NCI-H524 treated with DMSO at 0.1 percent for 48 hours (cell line): ENCODE measurements around the gene CLIP2.
"Not testable (repeated sequence)": the region's sequence is repeated elsewhere in the genome, so short reads cannot be mapped to it uniquely, and the experiment has no call there.

Experiments
- DNase-seq: peaks from one replicate; lab custom pipeline; 2025; lab: John Stamatoyannopoulos, UW

The CLIP2 gene

DNA sequence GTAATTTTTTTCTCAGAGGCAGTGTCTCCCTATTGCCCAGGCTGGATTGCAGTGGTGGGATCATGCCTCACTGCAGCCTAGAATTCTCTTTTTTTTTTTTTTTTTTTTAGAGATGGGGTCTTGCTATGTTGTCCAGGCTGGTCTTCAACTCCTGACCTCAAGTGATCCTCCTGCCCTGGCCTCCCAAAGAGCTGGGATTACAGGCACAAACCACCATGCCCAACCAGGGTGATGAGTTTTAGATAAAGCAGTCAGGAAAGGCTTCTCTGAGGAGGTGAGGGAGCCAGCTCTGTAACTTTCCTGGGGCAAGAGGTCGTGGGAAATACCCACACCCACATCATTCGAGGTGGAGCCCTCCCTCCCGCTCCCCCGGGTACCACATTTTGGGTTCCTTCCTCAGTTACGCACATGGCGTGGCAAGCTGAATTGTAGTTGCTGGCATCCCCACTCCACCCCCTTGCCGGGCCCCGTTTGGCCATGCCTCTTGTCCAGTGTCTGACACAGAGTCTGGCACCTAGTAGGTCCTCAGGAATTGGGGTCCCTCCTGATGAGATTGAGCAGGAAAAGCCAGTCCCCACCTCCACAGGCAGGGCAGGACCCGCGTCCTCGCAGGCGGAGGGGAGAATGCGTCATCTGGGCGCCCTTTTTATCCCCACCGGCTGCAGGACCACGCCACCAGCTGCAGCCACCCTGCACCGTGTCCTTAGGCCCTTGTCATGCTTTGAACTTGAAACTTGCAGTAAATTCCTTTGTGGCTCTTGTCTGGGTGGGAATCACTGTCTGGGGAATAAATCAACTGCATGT, 43.4 kb downstream of the CLIP2 start:
- no peak for DNase-seq

DNA sequence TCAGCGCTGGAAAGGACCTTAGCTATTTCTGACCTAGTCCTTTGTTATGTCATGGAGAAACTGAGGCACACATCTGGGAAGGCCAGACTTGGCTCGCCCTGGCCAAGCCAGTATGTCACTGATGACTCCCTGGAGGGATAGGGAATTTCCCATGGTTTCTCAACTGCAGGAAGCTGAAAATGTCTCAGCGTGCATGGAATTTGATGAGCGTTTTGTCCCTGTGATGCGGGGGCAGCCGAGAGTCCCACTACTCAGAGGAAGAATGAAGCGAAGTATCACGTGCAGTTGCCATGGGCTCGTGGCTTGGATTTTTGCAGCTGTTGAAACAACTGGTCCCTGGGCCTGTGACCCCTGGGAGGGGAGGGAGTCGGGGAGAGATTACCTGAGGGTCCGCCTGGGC, 44.8 kb downstream of the CLIP2 start:
- DNase-seq = no peak

DNA sequence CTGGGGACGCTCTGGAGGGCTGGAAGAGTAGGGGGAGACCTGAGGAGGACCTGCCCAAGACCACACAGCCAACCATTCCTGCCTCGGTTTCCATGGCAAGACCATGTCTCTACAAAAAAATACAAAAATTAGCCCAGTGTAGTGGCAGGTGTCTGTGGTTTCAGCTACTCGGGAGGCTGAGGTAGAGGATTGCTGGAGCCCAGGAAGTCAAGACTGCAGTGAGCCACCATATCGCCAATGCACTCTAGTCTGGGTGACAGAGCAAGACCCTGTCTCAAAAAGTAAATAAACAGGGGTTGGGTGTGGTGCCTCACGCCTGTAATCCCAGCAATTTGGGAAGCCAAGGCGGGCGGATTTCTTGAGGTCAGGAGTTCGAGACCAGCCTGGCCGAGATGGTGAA, 48.7 kb downstream of the CLIP2 start:
- DNase-seq = no peak

DNA sequence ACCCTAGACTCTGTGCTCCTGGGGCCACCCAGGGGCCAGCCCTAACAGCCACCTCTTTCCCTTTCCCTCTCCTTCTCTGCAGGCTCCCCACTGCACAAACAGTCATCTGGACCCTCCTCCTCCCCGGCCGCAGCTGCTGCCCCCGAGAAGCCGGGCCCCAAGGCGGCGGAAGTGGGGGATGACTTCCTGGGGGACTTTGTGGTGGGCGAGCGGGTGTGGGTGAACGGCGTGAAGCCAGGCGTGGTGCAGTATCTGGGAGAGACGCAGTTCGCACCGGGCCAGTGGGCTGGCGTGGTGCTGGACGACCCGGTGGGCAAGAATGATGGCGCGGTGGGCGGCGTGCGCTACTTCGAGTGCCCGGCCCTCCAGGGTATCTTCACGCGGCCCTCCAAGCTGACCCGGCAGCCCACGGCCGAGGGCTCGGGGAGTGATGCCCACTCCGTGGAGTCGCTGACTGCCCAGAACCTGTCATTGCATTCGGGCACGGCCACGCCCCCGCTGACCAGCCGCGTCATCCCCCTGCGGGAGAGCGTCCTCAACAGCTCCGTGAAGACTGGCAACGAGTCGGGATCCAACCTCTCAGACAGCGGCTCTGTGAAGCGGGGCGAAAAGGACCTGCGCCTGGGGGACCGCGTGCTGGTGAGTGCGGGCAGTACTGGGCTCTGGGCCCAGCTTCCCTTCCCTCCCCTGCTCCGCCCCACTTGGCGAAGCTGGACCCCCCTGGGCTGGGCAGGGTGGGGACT, 49.3 kb downstream of the CLIP2 start:
- no peak for DNase-seq

DNA sequence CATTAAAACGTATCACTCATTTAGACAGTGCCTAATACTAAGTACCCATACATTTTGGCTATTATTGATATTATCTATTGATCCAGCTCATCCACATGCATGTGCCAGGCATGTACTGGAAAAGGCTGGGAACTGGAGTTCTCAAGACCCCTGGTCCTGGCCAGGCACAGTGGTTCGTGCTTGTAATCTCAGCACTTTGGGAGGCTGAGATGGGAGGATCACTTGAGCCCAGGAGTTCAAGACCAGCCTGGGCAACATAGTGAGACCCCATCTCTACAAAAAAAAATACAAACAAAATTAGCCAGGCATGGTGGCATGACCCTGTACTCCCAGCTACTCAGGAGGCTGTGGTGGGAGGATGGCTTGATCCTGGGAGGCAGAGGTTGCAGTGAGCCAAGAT, 50.4 kb downstream of the CLIP2 start:
- not testable (repeated sequence) for DNase-seq

DNA sequence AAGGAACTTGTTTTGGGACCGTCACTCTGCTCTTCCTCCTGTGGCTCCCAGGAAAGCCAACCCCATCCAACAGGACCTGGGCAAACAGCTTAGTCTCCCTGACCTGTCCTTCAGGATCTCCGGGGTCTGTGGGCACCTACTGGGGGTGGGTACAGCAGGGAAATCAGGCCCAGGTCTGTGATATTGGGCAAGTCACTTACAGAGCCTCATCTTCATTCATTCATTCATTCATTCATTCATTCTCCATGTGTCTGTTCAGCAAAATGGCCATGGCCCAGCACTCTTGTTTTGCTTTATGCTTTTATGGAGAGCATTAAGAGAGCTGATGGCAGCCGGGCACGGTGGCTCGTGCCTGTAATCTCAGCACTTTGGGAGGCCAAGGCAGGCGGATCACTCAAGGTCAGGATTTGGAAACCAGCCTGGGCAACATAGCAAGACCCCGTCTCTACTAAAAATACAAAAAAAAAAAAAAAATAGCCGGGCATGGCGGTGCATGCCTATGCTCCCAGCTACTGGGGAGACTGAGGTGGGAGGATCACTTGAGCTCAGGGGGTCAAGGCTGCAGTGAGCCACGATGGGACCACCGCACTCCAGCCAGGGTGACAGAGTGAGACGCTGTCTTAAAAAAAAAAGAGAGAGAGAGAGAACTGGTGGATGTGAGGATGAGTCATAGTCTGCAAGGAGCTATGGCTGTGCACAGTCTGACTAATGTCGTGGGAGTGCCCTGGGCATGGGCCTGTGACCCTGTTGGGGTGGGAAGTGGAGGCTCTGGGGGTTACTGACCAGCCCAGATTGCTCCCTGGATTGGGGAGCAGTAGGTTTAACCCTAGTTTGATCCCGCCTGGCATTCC, 54.3 kb downstream of the CLIP2 start:
- no peak for DNase-seq

DNA sequence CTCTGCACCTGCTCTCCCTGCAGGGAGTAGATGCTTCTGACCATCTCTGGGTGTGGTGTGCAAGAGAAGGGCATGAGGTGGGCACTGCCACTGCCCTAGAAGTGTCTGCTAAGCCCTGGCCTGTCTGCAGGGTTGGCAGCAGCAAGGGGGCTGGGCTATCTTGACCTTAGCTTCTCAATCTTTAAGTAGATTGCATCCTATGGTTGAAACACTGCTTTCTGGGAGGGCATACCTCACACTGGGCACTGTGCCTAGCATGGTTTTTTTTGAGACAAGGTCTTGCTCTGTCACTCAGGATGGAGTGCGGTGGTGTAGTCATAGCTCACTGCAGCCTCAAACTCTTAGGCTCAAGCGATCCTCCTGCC, 54.9 kb downstream of the CLIP2 start:
- DNase-seq = no peak

DNA sequence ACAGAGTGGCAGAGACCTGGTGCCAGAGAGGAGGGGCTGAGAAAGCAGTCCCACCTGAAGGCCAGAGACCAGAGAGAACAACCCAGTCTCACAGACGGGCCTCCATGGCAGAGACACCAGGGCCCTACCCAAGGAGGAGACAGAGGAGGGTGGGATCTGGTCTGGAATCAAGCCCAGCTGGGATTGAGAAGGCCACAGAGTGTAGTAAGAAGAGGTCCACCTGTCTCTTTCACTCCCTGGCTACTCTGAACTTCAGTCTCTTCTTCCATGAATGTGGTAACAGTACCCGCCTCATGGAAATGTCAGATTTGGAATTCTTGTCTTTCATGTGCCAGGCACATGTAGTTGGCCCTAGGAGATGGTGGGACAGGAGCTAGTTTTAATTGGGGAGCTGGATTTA, 55.6 kb downstream of the CLIP2 start:
- DNase-seq = no peak

DNA sequence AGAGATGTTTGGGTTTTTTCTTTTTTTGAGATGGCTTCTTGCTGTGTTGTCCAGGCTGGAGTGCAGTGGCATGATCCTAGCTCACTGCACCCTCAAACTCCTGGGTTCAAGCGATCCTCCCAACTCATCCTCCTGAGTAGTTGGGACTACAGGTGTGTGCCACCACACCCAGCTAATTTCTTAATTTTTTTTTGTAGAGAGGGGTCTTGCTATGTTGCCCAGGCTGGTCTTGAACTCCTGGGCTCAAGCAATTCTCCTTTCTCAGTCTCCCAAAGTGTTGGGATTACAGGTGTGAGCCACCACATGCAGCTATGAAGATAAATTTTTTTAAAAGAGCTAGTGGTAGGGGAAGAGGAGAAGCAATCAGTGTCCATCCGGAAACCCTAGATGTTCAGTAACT, 56.8 kb downstream of the CLIP2 start:
- DNase-seq = no peak

DNA sequence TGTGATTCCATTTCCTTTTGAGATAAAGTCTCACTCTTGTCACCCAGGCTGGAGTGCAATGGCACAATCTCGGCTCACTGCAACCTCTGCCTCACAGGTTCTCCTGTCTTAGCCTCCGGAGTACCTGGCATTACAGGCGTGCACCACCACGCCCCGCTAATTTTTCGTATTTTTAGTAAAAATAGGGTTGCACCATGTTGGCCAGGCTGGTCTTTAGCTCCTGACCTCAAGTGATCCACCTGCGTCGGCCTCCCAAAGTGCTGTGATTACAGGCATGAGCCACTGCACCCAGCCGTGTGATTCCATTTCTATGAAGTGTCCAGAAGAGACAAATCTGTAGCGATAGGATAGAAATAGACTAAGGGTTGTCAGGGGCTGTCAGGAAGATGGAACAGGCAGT, 60.4 kb downstream of the CLIP2 start:
- no peak for DNase-seq

- no peak for DNase-seq
Observed at GRCh38 chr7:74350751-74351150, 61.5 kb downstream of the CLIP2 start.

DNA sequence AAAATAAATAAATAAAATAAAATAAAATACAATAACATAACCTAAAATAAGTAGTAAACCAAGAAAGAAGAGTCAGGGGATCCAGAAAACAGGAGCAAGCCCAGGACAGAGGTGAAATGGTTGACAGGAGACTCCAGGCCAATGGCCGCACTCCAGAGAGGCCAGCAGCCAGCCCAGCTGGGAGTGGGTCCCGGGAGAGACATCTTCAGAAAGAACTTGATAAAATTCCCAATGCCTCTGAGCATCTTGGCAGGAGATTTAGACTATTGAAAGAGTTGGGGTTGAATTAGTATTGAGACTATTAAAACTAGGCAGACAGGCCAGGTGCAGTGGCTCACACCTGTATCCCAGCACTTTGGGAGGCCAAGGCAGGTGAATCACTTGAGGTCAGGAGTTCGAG, 62.6 kb downstream of the CLIP2 start:
- no peak for DNase-seq

GRCh38 chr7:74352551-74353138, 63.4 kb downstream of the CLIP2 start:
- not testable (repeated sequence) for DNase-seq

DNA sequence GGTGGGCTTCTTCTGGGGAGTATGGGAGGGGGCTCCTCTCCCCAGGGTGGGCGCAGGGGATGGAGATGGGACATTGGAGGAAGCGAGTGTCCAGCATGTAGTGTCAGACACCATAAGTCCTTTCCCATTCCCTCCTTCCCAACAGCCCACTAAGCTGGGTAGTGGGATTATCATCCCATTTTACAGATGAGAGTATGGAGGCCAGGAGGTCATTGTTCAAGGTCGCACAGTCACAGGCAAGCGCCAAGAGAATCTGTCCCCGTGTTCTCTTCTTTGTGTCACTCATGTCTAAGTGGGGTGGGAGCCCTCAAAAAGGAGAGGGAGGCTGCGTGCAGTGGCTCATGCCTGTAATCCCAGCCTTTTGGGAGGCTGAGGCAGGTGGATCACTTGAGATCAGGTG, 64.8 kb downstream of the CLIP2 start:
- DNase-seq = no peak

- no peak for DNase-seq
Observed at GRCh38 chr7:74355091-74355490, 65.9 kb downstream of the CLIP2 start.

- DNase-seq = no peak
Observed at GRCh38 chr7:74356589-74357315, 67.5 kb downstream of the CLIP2 start.

DNA sequence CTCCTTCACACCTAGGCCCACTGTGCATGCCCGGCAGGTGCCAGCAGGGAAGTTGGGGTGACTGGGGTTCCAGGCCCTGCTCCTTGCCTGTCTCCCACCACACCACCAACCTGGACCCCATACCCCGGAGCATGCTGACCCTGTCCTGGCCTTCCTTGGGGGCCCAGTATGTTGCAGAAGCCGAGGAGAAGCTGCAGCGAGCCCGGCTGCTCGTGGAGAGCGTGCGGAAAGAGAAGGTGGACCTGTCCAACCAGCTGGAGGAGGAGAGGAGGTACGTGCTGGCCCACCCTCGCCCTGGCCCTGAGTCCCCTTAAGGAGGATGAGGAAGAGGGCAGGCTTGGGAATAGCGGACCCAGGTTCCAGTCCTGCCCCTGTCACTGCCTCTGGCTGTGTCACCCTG, 70.8 kb downstream of the CLIP2 start:
- DNase-seq = no peak

GRCh38 chr7:74362266-74362665, 73.1 kb downstream of the CLIP2 start:
- DNase-seq = no peak

DNA sequence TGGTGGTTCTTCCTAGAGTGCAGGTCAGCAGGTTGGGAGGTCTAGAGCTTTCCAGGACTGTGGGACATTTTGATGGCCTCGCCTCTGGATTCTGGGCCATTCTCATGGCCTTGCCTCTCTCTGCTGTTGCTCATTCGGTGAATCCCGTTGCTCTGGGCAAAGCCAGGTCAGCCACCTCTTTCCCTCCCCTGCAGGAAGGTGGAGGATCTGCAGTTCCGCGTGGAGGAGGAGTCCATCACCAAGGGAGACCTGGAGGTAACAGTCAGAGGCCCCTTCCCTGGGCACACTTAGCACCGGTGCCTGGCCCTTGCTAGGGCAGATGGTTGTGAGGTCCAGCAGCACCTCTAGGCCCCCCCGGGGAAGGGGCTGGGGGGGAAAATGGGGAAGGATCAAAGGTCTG, 74.9 kb downstream of the CLIP2 start:
- DNase-seq = no peak

DNA sequence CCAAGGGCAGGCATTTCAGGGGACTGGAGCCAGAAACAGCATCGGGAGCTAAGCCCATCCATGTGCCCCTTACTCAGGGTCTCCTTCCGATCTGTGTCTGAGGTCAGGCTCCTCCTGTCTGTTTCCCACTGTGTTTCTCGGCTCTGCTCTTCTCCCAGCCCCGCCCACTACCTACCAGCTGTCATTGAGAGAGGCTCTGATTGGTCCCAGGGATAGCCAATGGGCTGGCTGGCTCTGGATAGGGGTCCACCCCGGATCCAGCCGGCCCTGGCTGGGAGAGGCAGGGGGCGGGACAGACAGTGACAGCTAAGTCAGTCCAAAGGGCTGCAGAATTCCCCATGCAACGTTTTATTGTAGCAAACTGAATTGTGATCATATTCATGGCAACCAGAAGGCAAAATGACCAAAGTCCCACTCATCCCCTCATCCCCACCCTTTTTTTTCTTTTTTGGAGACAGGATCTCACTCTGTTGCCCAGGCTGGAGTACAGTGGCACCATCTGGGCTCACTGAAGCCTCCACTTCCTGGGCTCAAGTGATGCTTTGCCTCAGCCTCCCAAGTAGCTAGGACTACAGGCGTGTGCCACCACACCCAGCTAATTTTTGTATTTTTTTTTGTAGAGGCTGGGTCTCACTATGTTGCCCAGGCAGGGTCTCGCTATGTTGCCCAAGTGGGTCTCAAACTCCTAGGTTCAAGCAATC, 76.3 kb downstream of the CLIP2 start:
- DNase-seq = peak; percentile 46
